Skeletal muscle tissue (tissue), 4 donors: ENCODE results near the gene STRA6. TPM values are rescaled to one million over a fixed set of nuclear protein-coding genes. Genes with fewer than 3 reads are reported as not detected.
A peak's percentile ranks its signal among the peaks of the same experiment; 100 is the strongest.

ENCODE experiments used
- H3K27ac ChIP-seq: one replicate; pipeline ENCODE4 v1.7.0; 2013; ENCODE audit warnings: mild to moderate bottlenecking, low read depth, low read length, inconsistent platforms
- H3K27me3 ChIP-seq, 3 donors: one replicate each; pipeline ENCODE4 v1.7.0; 2013; ENCODE audit warnings: low read length in 3 of 3; ENCODE audit not compliant: control insufficient read depth in 3 of 3, insufficient read depth in 3 of 3
- H3K36me3 ChIP-seq, 3 donors: one replicate each; pipeline ENCODE4 v1.7.0; 2013; ENCODE audit warnings: low read length in 3 of 3; ENCODE audit not compliant: control insufficient read depth in 3 of 3, insufficient read depth in 3 of 3
- H3K4me1 ChIP-seq, 3 donors: one replicate each; pipeline ENCODE4 v1.7.0; 2013; ENCODE audit warnings: low read length in 3 of 3, mild to moderate bottlenecking in 3 of 3; ENCODE audit not compliant: control insufficient read depth in 3 of 3, insufficient read depth in 3 of 3
- H3K4me3 ChIP-seq, 3 donors: one replicate each; pipeline ENCODE4 v1.7.0; 2013; ENCODE audit warnings: low read length in 3 of 3
- H3K9ac ChIP-seq, 3 donors: one replicate each; pipeline ENCODE4 v1.7.0; 2013; ENCODE audit warnings: low read length in 3 of 3, mild to moderate bottlenecking in 3 of 3, moderate library complexity in 2 of 3, low read depth in 1 of 3
- H3K9me3 ChIP-seq, 3 donors: one replicate each; pipeline ENCODE4 v1.7.0; 2013; ENCODE audit warnings: low read length in 3 of 3; ENCODE audit not compliant: control insufficient read depth in 3 of 3
- total RNA-seq: library from RNA; depleted of rRNA; stranded (reverse); fragments of >200 nt; gene quantifications from one replicate; pipeline ENCODE4 v1.2.3, GENCODE V29; 2014
- donor health status: Osteomylitis.

STRA6 gene
- total RNA-seq, 1 donor from 2014 or later: 1.0 TPM

GRCh38 chr15:74228723-74229081 lies 26.1 kb upstream of the STRA6 start:
- Histone ChIP-seq H3K9me3 (no peaks in the 10 kb centered on the region), H3K27ac (no peak overlapping the region), H3K4me3 (peak overlapping the region in 1 of 3 donors; percentile 29), H3K27me3 (peaks cover 18 to 25% (median 23%) of the 10 kb centered on the region in 3 donors), H3K36me3 (no peaks in the 10 kb centered on the region), H3K9ac (peak overlapping the region in 1 of 3 donors; percentile 33), H3K4me1 (peaks cover 11 to 12% (median 11%) of the 10 kb centered on the region in 3 donors)

GRCh38 chr15:74227968-74228722 lies 25.6 kb upstream of the STRA6 start:
- Histone ChIP-seq H3K27me3 (peaks cover 19 to 27% (median 22%) of the 10 kb centered on the region in 3 donors), H3K4me1 (peaks cover 11 to 12% (median 11%) of the 10 kb centered on the region in 3 donors), H3K4me3 (no peak overlapping the region), H3K9ac (peak overlapping the region in 1 of 3 donors; percentile 8), H3K9me3 (no peaks in the 10 kb centered on the region), H3K36me3 (no peaks in the 10 kb centered on the region), H3K27ac (no peak overlapping the region)

- no peak overlapping the region for H3K4me3 ChIP-seq
- H3K36me3 ChIP-seq: no peaks in the 10 kb centered on the region
- H3K9ac ChIP-seq: no peak overlapping the region
- no peak overlapping the region for H3K27ac ChIP-seq
- H3K9me3 ChIP-seq: no peaks in the 10 kb centered on the region
- H3K27me3 ChIP-seq: peaks cover 23 to 32% (median 32%) of the 10 kb centered on the region in 3 donors
- H3K4me1 ChIP-seq: peaks cover 11 to 12% (median 11%) of the 10 kb centered on the region in 3 donors
Measured at GRCh38 chr15:74226761-74227540, 24.4 kb upstream of the STRA6 start.

GRCh38 chr15:74225928-74226327 lies 23.3 kb upstream of the STRA6 start:
- peaks cover 27 to 38% (median 32%) of the 10 kb centered on the region in 3 donors for H3K27me3 ChIP-seq
- H3K4me3 ChIP-seq: no peak overlapping the region
- no peaks in the 10 kb centered on the region for H3K36me3 ChIP-seq
- no peak overlapping the region for H3K27ac ChIP-seq
- no peaks in the 10 kb centered on the region for H3K9me3 ChIP-seq
- peaks cover 11 to 12% (median 11%) of the 10 kb centered on the region in 3 donors for H3K4me1 ChIP-seq
- H3K9ac ChIP-seq: no peak overlapping the region

GRCh38 chr15:74222240-74223119 lies 19.9 kb upstream of the STRA6 start:
- H3K27ac ChIP-seq: no peak overlapping the region
- no peak overlapping the region for H3K9ac ChIP-seq
- H3K4me1 ChIP-seq: no peaks in the 10 kb centered on the region
- no peaks in the 10 kb centered on the region for H3K36me3 ChIP-seq
- no peak overlapping the region for H3K4me3 ChIP-seq
- no peaks in the 10 kb centered on the region for H3K9me3 ChIP-seq
- H3K27me3 ChIP-seq: peaks cover 26 to 52% (median 28%) of the 10 kb centered on the region in 3 donors

- no peaks in the 10 kb centered on the region for H3K36me3 ChIP-seq
- H3K27me3 ChIP-seq: peaks cover 21 to 48% (median 27%) of the 10 kb centered on the region in 3 donors
- no peaks in the 10 kb centered on the region for H3K9me3 ChIP-seq
- no peak overlapping the region for H3K4me3 ChIP-seq
- H3K9ac ChIP-seq: no peak overlapping the region
- H3K27ac ChIP-seq: no peak overlapping the region
- no peaks in the 10 kb centered on the region for H3K4me1 ChIP-seq
Measured at GRCh38 chr15:74221399-74222239, 19.0 kb upstream of the STRA6 start.

- Histone ChIP-seq H3K4me1 (no peaks in the 10 kb centered on the region), H3K27me3 (peaks cover 21 to 54% (median 31%) of the 10 kb centered on the region in 3 donors), H3K9ac (no peak overlapping the region), H3K27ac (no peak overlapping the region), H3K4me3 (no peak overlapping the region), H3K36me3 (no peaks in the 10 kb centered on the region), H3K9me3 (no peaks in the 10 kb centered on the region)
Measured at GRCh38 chr15:74220475-74221248, 18.1 kb upstream of the STRA6 start.

- Histone ChIP-seq H3K4me1 (no peaks in the 10 kb centered on the region), H3K9ac (no peak overlapping the region), H3K4me3 (no peak overlapping the region), H3K27ac (no peak overlapping the region), H3K36me3 (no peaks in the 10 kb centered on the region), H3K27me3 (peaks cover 11 to 55% (median 26%) of the 10 kb centered on the region in 3 donors), H3K9me3 (no peaks in the 10 kb centered on the region)
Measured at GRCh38 chr15:74217907-74218885, 15.6 kb upstream of the STRA6 start.
